Measurements from ENCODE around the gene NBAS. TPM values are rescaled to one million over a fixed set of nuclear protein-coding genes. Genes with fewer than 3 reads are reported as not detected.
"Not testable (repeated sequence)": the region's sequence is repeated elsewhere in the genome, so short reads cannot be mapped to it uniquely, and the experiment has no call there.

Gene NBAS
- total RNA-seq, 1 donor from 2014 or later = 126 TPM

GRCh38 chr2:15271941-15272542, 289.1 kb downstream of the NBAS start:
- peaks cover 3 to 9% (median 7%) of the 10 kb centered on the region in 3 donors for H3K36me3 ChIP-seq (ENCODE audit: control insufficient read depth in 3 of 3, insufficient read depth in 3 of 3, low read length in 3 of 3)
- H3K4me3 ChIP-seq (ENCODE audit: low read length in 3 of 3) = no peak overlapping the region

GRCh38 chr2:15271276-15271675, 289.9 kb downstream of the NBAS start:
- no peaks in the 10 kb centered on the region for H3K27me3 ChIP-seq (ENCODE audit: control insufficient read depth in 3 of 3, insufficient read depth in 3 of 3, low read length in 3 of 3)
- no peak overlapping the region for H3K27ac ChIP-seq (ENCODE audit: low read depth, low read length)
- no peaks in the 10 kb centered on the region for H3K9me3 ChIP-seq (ENCODE audit: control insufficient read depth in 3 of 3, low read length in 3 of 3)
- H3K9ac ChIP-seq (ENCODE audit: low read depth in 1 of 3, low read length in 3 of 3) = no peak overlapping the region
- no peak overlapping the region for H3K4me3 ChIP-seq (ENCODE audit: low read length in 3 of 3)
- no peaks in the 10 kb centered on the region for H3K4me1 ChIP-seq (ENCODE audit: control insufficient read depth in 3 of 3, insufficient read depth in 3 of 3, low read length in 3 of 3)
- peaks cover 3 to 9% (median 7%) of the 10 kb centered on the region in 3 donors for H3K36me3 ChIP-seq (ENCODE audit: control insufficient read depth in 3 of 3, insufficient read depth in 3 of 3, low read length in 3 of 3)

More at GRCh38 chr2:15271941-15272542, 289.1 kb downstream of the NBAS start:
- no peaks in the 10 kb centered on the region for H3K9me3 ChIP-seq (ENCODE audit: control insufficient read depth in 3 of 3, low read length in 3 of 3)
- H3K27ac ChIP-seq (ENCODE audit: low read depth, low read length) = no peak overlapping the region
- no peak overlapping the region for H3K9ac ChIP-seq (ENCODE audit: low read depth in 1 of 3, low read length in 3 of 3)
- H3K27me3 ChIP-seq (ENCODE audit: control insufficient read depth in 3 of 3, insufficient read depth in 3 of 3, low read length in 3 of 3) = no peaks in the 10 kb centered on the region
- H3K4me1 ChIP-seq (ENCODE audit: control insufficient read depth in 3 of 3, insufficient read depth in 3 of 3, low read length in 3 of 3) = no peaks in the 10 kb centered on the region

- Histone ChIP-seq H3K9ac (ENCODE audit: low read depth in 1 of 3, low read length in 3 of 3) (no peak overlapping the region), H3K4me1 (ENCODE audit: control insufficient read depth in 3 of 3, insufficient read depth in 3 of 3, low read length in 3 of 3) (no peaks in the 10 kb centered on the region), H3K27ac (ENCODE audit: low read depth, low read length) (no peak overlapping the region), H3K36me3 (ENCODE audit: control insufficient read depth in 3 of 3, insufficient read depth in 3 of 3, low read length in 3 of 3) (peaks cover 0 to 5% (median 0%) of the 10 kb centered on the region in 3 donors), H3K4me3 (ENCODE audit: low read length in 3 of 3) (no peak overlapping the region), H3K27me3 (ENCODE audit: control insufficient read depth in 3 of 3, insufficient read depth in 3 of 3, low read length in 3 of 3) (no peaks in the 10 kb centered on the region), H3K9me3 (ENCODE audit: control insufficient read depth in 3 of 3, low read length in 3 of 3) (no peaks in the 10 kb centered on the region)
Observed at GRCh38 chr2:15269043-15269442, 292.1 kb downstream of the NBAS start.

DNA sequence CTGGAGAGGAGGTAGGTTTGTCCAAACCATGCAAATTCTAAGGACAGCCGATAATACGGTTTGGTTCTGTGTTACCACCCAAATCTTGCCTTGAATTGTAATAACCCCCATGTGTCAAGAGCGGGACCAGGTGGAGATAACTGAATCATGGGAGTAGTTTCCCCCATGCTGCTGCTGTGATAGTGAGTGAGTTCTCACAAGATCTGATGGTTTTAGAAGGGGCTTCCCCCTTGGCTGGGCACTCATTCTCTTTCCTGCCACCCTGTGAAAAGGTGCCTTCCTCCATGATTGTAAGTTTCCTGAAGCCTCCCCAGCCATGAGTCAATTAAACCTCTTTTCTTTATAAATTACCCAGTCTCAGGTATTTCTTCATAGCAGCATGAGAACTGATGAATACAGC, 295.2 kb downstream of the NBAS start:
- Histone ChIP-seq H3K27me3 (ENCODE audit: control insufficient read depth in 3 of 3, insufficient read depth in 3 of 3, low read length in 3 of 3) (no peaks in the 10 kb centered on the region), H3K36me3 (ENCODE audit: control insufficient read depth in 3 of 3, insufficient read depth in 3 of 3, low read length in 3 of 3) (peaks cover 0 to 3% (median 0%) of the 10 kb centered on the region in 3 donors), H3K4me1 (ENCODE audit: control insufficient read depth in 3 of 3, insufficient read depth in 3 of 3, low read length in 3 of 3) (no peaks in the 10 kb centered on the region), H3K9me3 (ENCODE audit: control insufficient read depth in 3 of 3, low read length in 3 of 3) (no peaks in the 10 kb centered on the region), H3K9ac (ENCODE audit: low read depth in 1 of 3, low read length in 3 of 3) (no peak overlapping the region), H3K27ac (ENCODE audit: low read depth, low read length) (no peak overlapping the region), H3K4me3 (ENCODE audit: low read length in 3 of 3) (no peak overlapping the region)

DNA sequence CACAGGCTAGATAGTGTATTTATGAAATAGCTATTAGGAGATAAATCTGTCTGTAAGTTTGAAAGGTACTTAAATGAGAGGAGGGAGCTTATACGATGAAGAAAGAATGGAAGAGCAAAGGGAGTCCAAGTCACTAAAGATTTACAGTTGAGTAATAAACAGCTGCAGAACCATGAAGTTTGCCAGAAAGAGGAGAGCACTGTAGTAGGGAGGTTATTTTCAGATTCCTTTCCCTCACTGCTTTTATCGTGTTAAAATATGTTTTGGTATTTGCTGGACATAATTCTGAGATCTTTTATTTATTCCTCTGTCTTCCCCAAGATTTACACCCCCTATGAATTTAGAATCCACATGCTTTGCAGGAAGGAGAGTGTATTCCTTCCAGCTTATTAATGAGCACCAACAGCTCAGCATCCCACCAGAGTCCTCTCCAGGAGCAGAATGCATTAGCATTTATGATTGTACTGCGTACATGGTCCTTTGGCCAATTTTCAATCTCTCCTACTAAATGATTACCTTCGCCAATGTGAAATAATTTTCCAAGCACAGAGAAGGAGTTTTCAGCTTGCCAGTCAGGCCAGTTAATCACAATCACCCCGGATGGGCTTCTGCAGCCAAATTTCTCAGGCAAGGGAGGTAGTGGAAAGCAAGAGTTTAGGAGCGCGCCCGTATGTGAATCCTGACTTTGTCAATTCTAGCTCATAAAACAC, 297.0 kb downstream of the NBAS start:
- no peaks in the 10 kb centered on the region for H3K4me1 ChIP-seq (ENCODE audit: control insufficient read depth in 3 of 3, insufficient read depth in 3 of 3, low read length in 3 of 3)
- peaks cover 0 to 3% (median 0%) of the 10 kb centered on the region in 3 donors for H3K36me3 ChIP-seq (ENCODE audit: control insufficient read depth in 3 of 3, insufficient read depth in 3 of 3, low read length in 3 of 3)
- no peak overlapping the region for H3K27ac ChIP-seq (ENCODE audit: low read depth, low read length)
- no peak overlapping the region for H3K9ac ChIP-seq (ENCODE audit: low read depth in 1 of 3, low read length in 3 of 3)
- H3K9me3 ChIP-seq (ENCODE audit: control insufficient read depth in 3 of 3, low read length in 3 of 3) = no peaks in the 10 kb centered on the region
- H3K4me3 ChIP-seq (ENCODE audit: low read length in 3 of 3) = no peak overlapping the region
- no peaks in the 10 kb centered on the region for H3K27me3 ChIP-seq (ENCODE audit: control insufficient read depth in 3 of 3, insufficient read depth in 3 of 3, low read length in 3 of 3)

DNA sequence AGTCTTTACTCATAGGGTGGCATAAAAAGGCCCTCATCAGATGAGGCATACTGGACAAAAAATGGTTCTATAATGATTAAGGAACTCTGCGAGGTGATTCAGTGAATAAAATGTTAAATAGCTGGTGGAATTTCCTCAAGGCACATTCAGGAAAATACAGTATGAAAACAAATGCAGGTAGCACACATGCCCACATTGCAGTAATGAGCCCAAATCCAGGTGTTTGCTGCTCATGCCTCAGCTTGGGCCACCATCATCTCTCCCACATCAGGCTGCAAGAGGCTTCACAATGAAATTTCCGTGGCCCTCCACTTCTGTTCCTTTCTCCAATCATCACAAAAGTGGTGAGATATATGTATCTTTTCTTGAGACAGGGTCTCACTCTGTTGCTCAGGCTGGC, 298.3 kb downstream of the NBAS start:
- Histone ChIP-seq H3K27ac (ENCODE audit: low read depth, low read length) (no peak overlapping the region), H3K27me3 (ENCODE audit: control insufficient read depth in 3 of 3, insufficient read depth in 3 of 3, low read length in 3 of 3) (no peaks in the 10 kb centered on the region), H3K9ac (ENCODE audit: low read depth in 1 of 3, low read length in 3 of 3) (no peak overlapping the region), H3K4me1 (ENCODE audit: control insufficient read depth in 3 of 3, insufficient read depth in 3 of 3, low read length in 3 of 3) (no peaks in the 10 kb centered on the region), H3K36me3 (ENCODE audit: control insufficient read depth in 3 of 3, insufficient read depth in 3 of 3, low read length in 3 of 3) (no peaks in the 10 kb centered on the region), H3K4me3 (ENCODE audit: low read length in 3 of 3) (no peak overlapping the region), H3K9me3 (ENCODE audit: control insufficient read depth in 3 of 3, low read length in 3 of 3) (no peaks in the 10 kb centered on the region)

DNA sequence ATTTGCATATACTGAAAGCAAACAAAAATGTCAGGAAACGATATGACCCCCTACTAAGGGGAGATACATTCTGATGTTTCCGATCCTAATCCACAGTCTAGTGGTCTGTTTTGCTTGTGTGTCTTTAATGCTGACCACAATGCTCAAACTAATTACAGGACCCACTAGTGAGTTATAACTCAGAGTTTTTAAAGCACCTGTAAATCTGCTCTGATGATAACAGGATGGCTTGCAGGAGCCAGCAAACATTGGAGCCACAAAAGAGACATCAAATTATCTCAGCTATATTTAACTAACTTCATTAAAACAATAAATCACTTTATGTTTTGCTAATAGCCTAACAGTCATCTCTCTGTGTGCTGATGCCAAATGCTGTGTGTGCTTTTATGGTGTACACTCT, 300.3 kb downstream of the NBAS start:
- no peaks in the 10 kb centered on the region for H3K9me3 ChIP-seq (ENCODE audit: control insufficient read depth in 3 of 3, low read length in 3 of 3)
- H3K27ac ChIP-seq (ENCODE audit: low read depth, low read length) = no peak overlapping the region
- H3K4me3 ChIP-seq (ENCODE audit: low read length in 3 of 3) = no peak overlapping the region
- no peak overlapping the region for H3K9ac ChIP-seq (ENCODE audit: low read depth in 1 of 3, low read length in 3 of 3)
- no peaks in the 10 kb centered on the region for H3K36me3 ChIP-seq (ENCODE audit: control insufficient read depth in 3 of 3, insufficient read depth in 3 of 3, low read length in 3 of 3)
- H3K4me1 ChIP-seq (ENCODE audit: control insufficient read depth in 3 of 3, insufficient read depth in 3 of 3, low read length in 3 of 3) = no peaks in the 10 kb centered on the region
- no peaks in the 10 kb centered on the region for H3K27me3 ChIP-seq (ENCODE audit: control insufficient read depth in 3 of 3, insufficient read depth in 3 of 3, low read length in 3 of 3)

GRCh38 chr2:15260196-15260595, 300.9 kb downstream of the NBAS start:
- H3K36me3 ChIP-seq (ENCODE audit: control insufficient read depth in 3 of 3, insufficient read depth in 3 of 3, low read length in 3 of 3) = no peaks in the 10 kb centered on the region
- no peak overlapping the region for H3K27ac ChIP-seq (ENCODE audit: low read depth, low read length)
- no peaks in the 10 kb centered on the region for H3K27me3 ChIP-seq (ENCODE audit: control insufficient read depth in 3 of 3, insufficient read depth in 3 of 3, low read length in 3 of 3)
- no peaks in the 10 kb centered on the region for H3K4me1 ChIP-seq (ENCODE audit: control insufficient read depth in 3 of 3, insufficient read depth in 3 of 3, low read length in 3 of 3)
- no peak overlapping the region for H3K4me3 ChIP-seq (ENCODE audit: low read length in 3 of 3)
- H3K9ac ChIP-seq (ENCODE audit: low read depth in 1 of 3, low read length in 3 of 3) = no peak overlapping the region
- H3K9me3 ChIP-seq (ENCODE audit: control insufficient read depth in 3 of 3, low read length in 3 of 3) = no peaks in the 10 kb centered on the region

- Histone ChIP-seq H3K4me1 (ENCODE audit: control insufficient read depth in 3 of 3, insufficient read depth in 3 of 3, low read length in 3 of 3) (no peaks in the 10 kb centered on the region), H3K4me3 (ENCODE audit: low read length in 3 of 3) (no peak overlapping the region), H3K36me3 (ENCODE audit: control insufficient read depth in 3 of 3, insufficient read depth in 3 of 3, low read length in 3 of 3) (no peaks in the 10 kb centered on the region), H3K9me3 (ENCODE audit: control insufficient read depth in 3 of 3, low read length in 3 of 3) (no peaks in the 10 kb centered on the region), H3K9ac (ENCODE audit: low read depth in 1 of 3, low read length in 3 of 3) (no peak overlapping the region), H3K27me3 (ENCODE audit: control insufficient read depth in 3 of 3, insufficient read depth in 3 of 3, low read length in 3 of 3) (no peaks in the 10 kb centered on the region), H3K27ac (ENCODE audit: low read depth, low read length) (no peak overlapping the region)
Observed at GRCh38 chr2:15259356-15259756, 301.8 kb downstream of the NBAS start.

GRCh38 chr2:15258385-15258784, 302.7 kb downstream of the NBAS start:
- not testable (repeated sequence) for H3K36me3 ChIP-seq (ENCODE audit: control insufficient read depth in 3 of 3, insufficient read depth in 3 of 3, low read length in 3 of 3); H3K9ac ChIP-seq (ENCODE audit: low read depth in 1 of 3, low read length in 3 of 3); H3K27ac ChIP-seq (ENCODE audit: low read depth, low read length); H3K4me1 ChIP-seq (ENCODE audit: control insufficient read depth in 3 of 3, insufficient read depth in 3 of 3, low read length in 3 of 3); H3K4me3 ChIP-seq (ENCODE audit: low read length in 3 of 3); H3K27me3 ChIP-seq (ENCODE audit: control insufficient read depth in 3 of 3, insufficient read depth in 3 of 3, low read length in 3 of 3); H3K9me3 ChIP-seq (ENCODE audit: control insufficient read depth in 3 of 3, low read length in 3 of 3)

Data from skeletal muscle tissue (tissue), 4 donors.